ENCODE data around the gene RPP14. TPM values are rescaled to one million over a fixed set of nuclear protein-coding genes. Genes with fewer than 3 reads are reported as not detected.

The RPP14 gene
- total and polyA plus RNA-seq, 3 donors from 2014 or later, result 13.8 to 18.4 (median 17.0) TPM

- peaks cover 9% of the 10 kb centered on the region for H3K4me1 ChIP-seq
- DNase-seq, result no peak
- H3K9me3 ChIP-seq, result no peaks in the 10 kb centered on the region
- TF ChIP-seq CTCF (IDR thresholded peaks at IDR 0.05) (no peak), POLR2A (IDR thresholded peaks at IDR 0.05) (no peak)
- no peaks in the 10 kb centered on the region for H3K27me3 ChIP-seq
- H3K27ac ChIP-seq, result no peak overlapping the region
- H3K36me3 ChIP-seq (ENCODE audit: low read depth, missing control alignments), result no peaks in the 10 kb centered on the region
- 75 to 79% methylated on average over 8 to 9 of the region's 9 CpGs for WGBS, 2 donors
- intact Hi-C loops (cut with DNase I; ENCODE audit: low total_unique reads), result loop anchor here (10.0 kb wide), 1 partner anchor 57 kb away; the partner anchor contains the start of gene ABHD6
- no peak overlapping the region for H3K4me3 ChIP-seq
These were observed 14.2 kb upstream of the RPP14 start for GRCh38 chr3:58291671-58292338.

- 82% methylated on average over 10 of the region's 10 CpGs for WGBS, 2 donors
- DNase-seq, result no peak
- H3K4me3 ChIP-seq, result no peak overlapping the region
- H3K4me1 ChIP-seq, result peaks cover under 1% of the 10 kb centered on the region
- no peaks in the 10 kb centered on the region for H3K27me3 ChIP-seq
- no peaks in the 10 kb centered on the region for H3K36me3 ChIP-seq (ENCODE audit: low read depth, missing control alignments)
- intact Hi-C loops (cut with DNase I; ENCODE audit: low total_unique reads), result loop anchor here (10.0 kb wide), 1 partner anchor 58 kb away; the partner anchor contains the start of gene ABHD6
- H3K27ac ChIP-seq, result no peak overlapping the region
- TF ChIP-seq CTCF (IDR thresholded peaks at IDR 0.05), result no peak
- TF ChIP-seq POLR2A (IDR thresholded peaks at IDR 0.05), result no peak
- no peaks in the 10 kb centered on the region for H3K9me3 ChIP-seq
These were observed 13.2 kb upstream of the RPP14 start for GRCh38 chr3:58292866-58293265.

- Histone ChIP-seq H3K9me3 (no peaks in the 10 kb centered on the region), H3K4me3 (no peak overlapping the region), H3K27ac (no peak overlapping the region), H3K4me1 (no peaks in the 10 kb centered on the region), H3K36me3 (ENCODE audit: low read depth, missing control alignments) (no peaks in the 10 kb centered on the region), H3K27me3 (no peaks in the 10 kb centered on the region)
- TF ChIP-seq CTCF (IDR thresholded peaks at IDR 0.05), result no peak
- TF ChIP-seq POLR2A (IDR thresholded peaks at IDR 0.05), result no peak
- 71 to 74% methylated on average over 9 of the region's 9 CpGs for WGBS, 2 donors
- DNase-seq, result no peak
- intact Hi-C loops (cut with DNase I; ENCODE audit: low total_unique reads), result loop anchor here (10.0 kb wide), 1 partner anchor 59 kb away; the partner anchor contains the start of gene ABHD6
These were observed 12.5 kb upstream of the RPP14 start for GRCh38 chr3:58293516-58293915.

- WGBS, 2 donors, result 59 to 64% methylated on average over 5 of the region's 5 CpGs
- Histone ChIP-seq H3K27ac (no peak overlapping the region), H3K36me3 (ENCODE audit: low read depth, missing control alignments) (no peaks in the 10 kb centered on the region), H3K27me3 (no peaks in the 10 kb centered on the region), H3K4me3 (no peak overlapping the region), H3K4me1 (no peaks in the 10 kb centered on the region), H3K9me3 (no peaks in the 10 kb centered on the region)
- intact Hi-C loops (cut with DNase I; ENCODE audit: low total_unique reads), result loop anchor here (10.0 kb wide), 1 partner anchor 61 kb away; the partner anchor contains the start of gene ABHD6
- TF ChIP-seq CTCF (IDR thresholded peaks at IDR 0.05) (no peak), POLR2A (IDR thresholded peaks at IDR 0.05) (no peak)
- no peak for DNase-seq
These were observed 9.8 kb upstream of the RPP14 start for GRCh38 chr3:58296269-58296668.

GRCh38 chr3:58296843-58297242 is 9.2 kb upstream of the RPP14 start:
- Histone ChIP-seq H3K4me3 (no peak overlapping the region), H3K4me1 (no peaks in the 10 kb centered on the region), H3K27ac (no peak overlapping the region), H3K27me3 (no peaks in the 10 kb centered on the region), H3K9me3 (no peaks in the 10 kb centered on the region), H3K36me3 (ENCODE audit: low read depth, missing control alignments) (no peaks in the 10 kb centered on the region)
- TF ChIP-seq CTCF (IDR thresholded peaks at IDR 0.05) (no peak), POLR2A (IDR thresholded peaks at IDR 0.05) (no peak)
- DNase-seq, result no peak
- intact Hi-C loops (cut with DNase I; ENCODE audit: low total_unique reads), result loop anchor here (10.0 kb wide), 1 partner anchor 62 kb away; the partner anchor contains the start of gene ABHD6
- 52 to 64% methylated on average over 5 to 6 of the region's 6 CpGs for WGBS, 2 donors
